Occipital lobe (tissue), 2 donors: ENCODE measurements around the gene KIZ. TPM values are rescaled to one million over a fixed set of nuclear protein-coding genes. Genes with fewer than 3 reads are reported as not detected.
A peak's percentile ranks its signal among the peaks of the same experiment; 100 is the strongest.

Source experiments
- DNase-seq: peaks from one replicate; lab custom pipeline; 2025; lab: John Stamatoyannopoulos, UW
- total RNA-seq: library from RNA; depleted of rRNA; stranded (reverse); fragments of >200 nt; gene quantifications from one replicate; pipeline ENCODE4 v1.2.3, GENCODE V29; 2014

KIZ gene
- total RNA-seq, 1 donor from 2014 or later: 8.4 TPM

- DNase-seq: no peak
Observed at GRCh38 chr20:21258411-21258810, 132.5 kb downstream of the KIZ start.

- DNase-seq: peak; percentile 34
Observed at GRCh38 chr20:21259346-21259745, 133.5 kb downstream of the KIZ start.

GRCh38 chr20:21262812-21263211 is 136.9 kb downstream of the KIZ start:
- no peak for DNase-seq

GRCh38 chr20:21265261-21266190 is 139.6 kb downstream of the KIZ start:
- no peak for DNase-seq

GRCh38 chr20:21266191-21266536 is 140.3 kb downstream of the KIZ start:
- DNase-seq: no peak

- no peak for DNase-seq
Observed at GRCh38 chr20:21269772-21270171, 143.9 kb downstream of the KIZ start.

- DNase-seq: no peak
Observed at GRCh38 chr20:21270806-21271205, 144.9 kb downstream of the KIZ start.

GRCh38 chr20:21272279-21272678 is 146.4 kb downstream of the KIZ start:
- no peak for DNase-seq

GRCh38 chr20:21272679-21273078 is 146.8 kb downstream of the KIZ start:
- DNase-seq: no peak

GRCh38 chr20:21273755-21274386 is 148.0 kb downstream of the KIZ start:
- no peak for DNase-seq

- no peak for DNase-seq
Observed at GRCh38 chr20:21278829-21279228, 152.9 kb downstream of the KIZ start.

- DNase-seq: no peak
Observed at GRCh38 chr20:21279706-21280521, 154.0 kb downstream of the KIZ start.

GRCh38 chr20:21280522-21281016 is 154.7 kb downstream of the KIZ start:
- no peak for DNase-seq

- DNase-seq: no peak
Observed at GRCh38 chr20:21286775-21287174, 160.9 kb downstream of the KIZ start.

GRCh38 chr20:21288587-21289370 is 162.9 kb downstream of the KIZ start:
- DNase-seq: no peak

- DNase-seq: no peak
Observed at GRCh38 chr20:21289651-21290050, 163.8 kb downstream of the KIZ start.

- DNase-seq: no peak
Observed at GRCh38 chr20:21291026-21291425, 165.1 kb downstream of the KIZ start.

- DNase-seq: no peak
Observed at GRCh38 chr20:21294755-21295154, 168.9 kb downstream of the KIZ start.
